ENCODE results near the gene ATP2C2.
"Not testable (repeated sequence)": the region's sequence is repeated elsewhere in the genome, so short reads cannot be mapped to it uniquely, and the experiment has no call there.

Gene ATP2C2

GRCh38 chr16:84367297-84367680, 1.0 kb upstream of the ATP2C2 start:
- no peak for DNase-seq

- no peak for DNase-seq
These were observed 509 bp upstream of the ATP2C2 start for GRCh38 chr16:84367750-84368307.

GRCh38 chr16:84369105-84369504, 767 bp downstream of the ATP2C2 start:
- DNase-seq: no peak

- DNase-seq: no peak
These were observed 1.7 kb downstream of the ATP2C2 start for GRCh38 chr16:84369938-84370627.

- DNase-seq: no peak
These were observed 2.6 kb downstream of the ATP2C2 start for GRCh38 chr16:84370723-84371552.

GRCh38 chr16:84371553-84371865, 3.2 kb downstream of the ATP2C2 start:
- DNase-seq: no peak

GRCh38 chr16:84373907-84374489, 5.7 kb downstream of the ATP2C2 start:
- no peak for DNase-seq

- DNase-seq: no peak
These were observed 9.8 kb downstream of the ATP2C2 start for GRCh38 chr16:84378099-84378498.

GRCh38 chr16:84378567-84378966, 10.2 kb downstream of the ATP2C2 start:
- no peak for DNase-seq

GRCh38 chr16:84379008-84379708, 10.8 kb downstream of the ATP2C2 start:
- no peak for DNase-seq

- DNase-seq: no peak
These were observed 11.5 kb downstream of the ATP2C2 start for GRCh38 chr16:84379709-84380362.

GRCh38 chr16:84380405-84380804, 12.1 kb downstream of the ATP2C2 start:
- DNase-seq: no peak

GRCh38 chr16:84382396-84382795, 14.1 kb downstream of the ATP2C2 start:
- DNase-seq: no peak

- DNase-seq: no peak
These were observed 14.8 kb downstream of the ATP2C2 start for GRCh38 chr16:84383106-84383505.

- DNase-seq: no peak
These were observed 17.7 kb downstream of the ATP2C2 start for GRCh38 chr16:84386047-84386446.

- DNase-seq: no peak
These were observed 18.7 kb downstream of the ATP2C2 start for GRCh38 chr16:84387021-84387420.

GRCh38 chr16:84390131-84390785, 21.9 kb downstream of the ATP2C2 start:
- no peak for DNase-seq

GRCh38 chr16:84391151-84392030, 23.1 kb downstream of the ATP2C2 start:
- peak; percentile 6 for DNase-seq

GRCh38 chr16:84392031-84392360, 23.7 kb downstream of the ATP2C2 start:
- DNase-seq: no peak

GRCh38 chr16:84396082-84396481, 27.7 kb downstream of the ATP2C2 start:
- not testable (repeated sequence) for DNase-seq

GRCh38 chr16:84396537-84397008, 28.2 kb downstream of the ATP2C2 start:
- no peak for DNase-seq

All from fibroblast of skin of scalp (primary cell).